ENCODE results near the gene ZNF776.
"Not testable (repeated sequence)": the region's sequence is repeated elsewhere in the genome, so short reads cannot be mapped to it uniquely, and the experiment has no call there.

Gene ZNF776

GRCh38 chr19:57796580-57796979 lies 50.0 kb downstream of the ZNF776 start:
- H2AFZ ChIP-seq (ENCODE audit: low read depth, low read length): not testable (repeated sequence)
- 92% methylated on average over 1 of the region's 1 CpG for WGBS

GRCh38 chr19:57800696-57801095 lies 54.1 kb downstream of the ZNF776 start:
- Histone ChIP-seq H3K23ac (ENCODE audit: low read length in 2 of 2) (no peak overlapping the region), H2AK5ac (ENCODE audit: low read length, severe bottlenecking) (no peak overlapping the region), H3K9me3 (ENCODE audit: control insufficient read depth, low read length) (no peaks in the 10 kb centered on the region), H2BK15ac (ENCODE audit: low read depth, poor library complexity, severe bottlenecking) (no peak overlapping the region), H2BK12ac (ENCODE audit: low read length in 2 of 2) (no peak overlapping the region), H3K79me1 (replicated peaks; ENCODE audit: low read length, poor library complexity, severe bottlenecking) (peaks cover 20% of the 10 kb centered on the region), H2BK5ac (ENCODE audit: low read depth, low read length, poor library complexity, severe bottlenecking) (no peak overlapping the region), H3K9ac (ENCODE audit: low read length) (no peak overlapping the region), H3K27ac (ENCODE audit: low read length, poor library complexity, severe bottlenecking) (no peak overlapping the region), H3K4me2 (ENCODE audit: low read length, poor library complexity, severe bottlenecking) (no peak overlapping the region), H3K14ac (ENCODE audit: low read length in 2 of 2) (no peak overlapping the region), H3K4ac (ENCODE audit: low read depth in 1 of 2, low read length in 2 of 2) (no peak overlapping the region), H4K8ac (ENCODE audit: low read length) (no peak overlapping the region), H4K91ac (ENCODE audit: low read length) (no peak overlapping the region), H3K4me1 (ENCODE audit: control insufficient read depth, insufficient read depth, low read depth, low read length) (peaks cover 6% of the 10 kb centered on the region), H3K18ac (ENCODE audit: low read depth in 1 of 2, low read length in 2 of 2) (no peak overlapping the region), H2AFZ (ENCODE audit: low read depth, low read length) (no peak overlapping the region), H3K27me3 (ENCODE audit: control insufficient read depth in 1 of 2, insufficient read depth in 1 of 2, low read length in 2 of 2) (no peaks in the 10 kb centered on the region), H2BK120ac (ENCODE audit: low read depth, low read length) (no peak overlapping the region), H3K4me3 (ENCODE audit: insufficient read depth in 1 of 2, low read depth in 1 of 2, low read length in 2 of 2) (no peak overlapping the region), H3K36me3 (ENCODE audit: control insufficient read depth in 1 of 2, insufficient read depth in 2 of 2, low read depth in 1 of 2, low read length in 2 of 2) (peaks cover 0 to 22% of the 10 kb centered on the region in 2 experiments)
- 81% methylated on average over 5 of the region's 5 CpGs for WGBS
- no peak for DNase-seq

More at GRCh38 chr19:57796580-57796979, 50.0 kb downstream of the ZNF776 start:
- not testable (repeated sequence) for H3K23ac ChIP-seq (ENCODE audit: low read length in 2 of 2); H2BK5ac ChIP-seq (ENCODE audit: low read depth, low read length, poor library complexity, severe bottlenecking); H2BK12ac ChIP-seq (ENCODE audit: low read length in 2 of 2); H4K91ac ChIP-seq (ENCODE audit: low read length); H3K18ac ChIP-seq (ENCODE audit: low read depth in 1 of 2, low read length in 2 of 2); H3K9ac ChIP-seq (ENCODE audit: low read length); H3K27me3 ChIP-seq (ENCODE audit: control insufficient read depth in 1 of 2, insufficient read depth in 1 of 2, low read length in 2 of 2); H2BK120ac ChIP-seq (ENCODE audit: low read depth, low read length); H3K14ac ChIP-seq (ENCODE audit: low read length in 2 of 2); H4K8ac ChIP-seq (ENCODE audit: low read length); H3K4ac ChIP-seq (ENCODE audit: low read depth in 1 of 2, low read length in 2 of 2); H3K4me1 ChIP-seq (ENCODE audit: control insufficient read depth, insufficient read depth, low read depth, low read length); DNase-seq; H2AK5ac ChIP-seq (ENCODE audit: low read length, severe bottlenecking); H3K27ac ChIP-seq (ENCODE audit: low read length, poor library complexity, severe bottlenecking); H3K4me2 ChIP-seq (ENCODE audit: low read length, poor library complexity, severe bottlenecking); H3K9me3 ChIP-seq (ENCODE audit: control insufficient read depth, low read length); H3K4me3 ChIP-seq (ENCODE audit: insufficient read depth in 1 of 2, low read depth in 1 of 2, low read length in 2 of 2); H2BK15ac ChIP-seq (ENCODE audit: low read depth, poor library complexity, severe bottlenecking)
- peaks cover 3 to 39% of the 10 kb centered on the region in 2 experiments for H3K36me3 ChIP-seq (ENCODE audit: control insufficient read depth in 1 of 2, insufficient read depth in 2 of 2, low read depth in 1 of 2, low read length in 2 of 2)
- H3K79me1 ChIP-seq (replicated peaks; ENCODE audit: low read length, poor library complexity, severe bottlenecking): peaks cover 28% of the 10 kb centered on the region

DNA sequence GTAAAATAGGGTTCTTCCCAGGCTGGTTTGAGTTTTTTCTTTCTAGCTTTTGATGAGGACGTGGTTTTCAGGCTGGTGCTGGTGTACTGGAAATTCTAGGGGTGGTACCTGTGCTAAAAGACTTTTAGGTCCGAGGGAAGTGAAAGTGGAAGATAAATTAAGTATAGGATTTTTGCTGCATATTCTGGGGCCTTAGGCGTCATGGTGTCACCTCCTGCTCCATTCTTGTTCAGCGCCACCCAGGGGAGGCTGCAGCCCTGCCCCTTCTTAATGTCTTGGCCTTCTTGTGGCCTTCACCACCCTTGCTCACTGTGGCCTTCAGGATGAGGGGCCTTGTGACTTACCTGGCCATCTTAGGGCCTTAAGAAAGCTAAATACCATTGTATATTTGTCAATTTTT lies 55.7 kb downstream of the ZNF776 start:
- H3K79me1 ChIP-seq (replicated peaks; ENCODE audit: low read length, poor library complexity, severe bottlenecking): peaks cover 22% of the 10 kb centered on the region
- no peak for DNase-seq
- no peak overlapping the region for H3K9ac ChIP-seq (ENCODE audit: low read length)
- 86% methylated on average over 4 of the region's 4 CpGs for WGBS
- H3K27me3 ChIP-seq (ENCODE audit: control insufficient read depth in 1 of 2, insufficient read depth in 1 of 2, low read length in 2 of 2): no peaks in the 10 kb centered on the region
- no peak overlapping the region for H2BK5ac ChIP-seq (ENCODE audit: low read depth, low read length, poor library complexity, severe bottlenecking)
- no peak overlapping the region for H4K91ac ChIP-seq (ENCODE audit: low read length)
- H3K4me1 ChIP-seq (ENCODE audit: control insufficient read depth, insufficient read depth, low read depth, low read length): peaks cover 9% of the 10 kb centered on the region
- no peak overlapping the region for H3K14ac ChIP-seq (ENCODE audit: low read length in 2 of 2)
- H3K36me3 ChIP-seq (ENCODE audit: control insufficient read depth in 1 of 2, insufficient read depth in 2 of 2, low read depth in 1 of 2, low read length in 2 of 2): peaks cover 11 to 13% of the 10 kb centered on the region in 2 experiments
- no peak overlapping the region for H2BK120ac ChIP-seq (ENCODE audit: low read depth, low read length)
- no peak overlapping the region for H3K4me2 ChIP-seq (ENCODE audit: low read length, poor library complexity, severe bottlenecking)
- peak overlapping the region; percentile 87 for H2AK5ac ChIP-seq (ENCODE audit: low read length, severe bottlenecking)
- peak overlapping the region; percentile 3 for H3K27ac ChIP-seq (ENCODE audit: low read length, poor library complexity, severe bottlenecking)
- H2BK15ac ChIP-seq (ENCODE audit: low read depth, poor library complexity, severe bottlenecking): no peak overlapping the region
- no peak overlapping the region for H3K4me3 ChIP-seq (ENCODE audit: insufficient read depth in 1 of 2, low read depth in 1 of 2, low read length in 2 of 2)
- H3K23ac ChIP-seq (ENCODE audit: low read length in 2 of 2): no peak overlapping the region
- no peak overlapping the region for H2BK12ac ChIP-seq (ENCODE audit: low read length in 2 of 2)
- no peaks in the 10 kb centered on the region for H3K9me3 ChIP-seq (ENCODE audit: control insufficient read depth, low read length)
- H3K4ac ChIP-seq (ENCODE audit: low read depth in 1 of 2, low read length in 2 of 2): no peak overlapping the region
- H3K18ac ChIP-seq (ENCODE audit: low read depth in 1 of 2, low read length in 2 of 2): no peak overlapping the region
- no peak overlapping the region for H2AFZ ChIP-seq (ENCODE audit: low read depth, low read length)
- peak overlapping the region; percentile 96 for H4K8ac ChIP-seq (ENCODE audit: low read length)

DNA sequence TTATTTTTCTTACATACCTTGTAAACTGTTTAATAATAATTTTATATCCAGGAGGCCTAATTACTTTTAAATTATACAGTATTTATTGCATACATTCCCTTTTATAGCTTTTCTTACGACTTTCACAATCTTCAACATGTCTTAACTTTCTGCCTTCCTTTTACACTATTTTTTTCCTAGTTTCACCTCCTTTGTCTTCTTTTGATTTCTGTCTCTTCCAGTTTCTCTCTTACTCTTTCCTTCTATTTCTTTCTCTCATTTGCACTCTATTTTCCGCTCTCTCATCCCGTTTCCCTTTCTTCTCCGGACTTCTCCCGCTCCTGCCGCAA lies 56.6 kb downstream of the ZNF776 start:
- peak overlapping the region; percentile 71 to 79 for H3K4me3 ChIP-seq (ENCODE audit: insufficient read depth in 1 of 2, low read depth in 1 of 2, low read length in 2 of 2)
- H2BK15ac ChIP-seq (ENCODE audit: low read depth, poor library complexity, severe bottlenecking): no peak overlapping the region
- peak overlapping the region; percentile 90 for H3K9ac ChIP-seq (ENCODE audit: low read length)
- H3K27ac ChIP-seq (ENCODE audit: low read length, poor library complexity, severe bottlenecking): peak overlapping the region; percentile 100
- H2BK120ac ChIP-seq (ENCODE audit: low read depth, low read length): peak overlapping the region; percentile 98
- 3% methylated on average over 6 of the region's 6 CpGs for WGBS
- peaks cover 15 to 21% of the 10 kb centered on the region in 2 experiments for H3K36me3 ChIP-seq (ENCODE audit: control insufficient read depth in 1 of 2, insufficient read depth in 2 of 2, low read depth in 1 of 2, low read length in 2 of 2)
- no peak for DNase-seq
- H4K8ac ChIP-seq (ENCODE audit: low read length): no peak overlapping the region
- peak overlapping the region; percentile 92 for H3K4me2 ChIP-seq (ENCODE audit: low read length, poor library complexity, severe bottlenecking)
- H3K4me1 ChIP-seq (ENCODE audit: control insufficient read depth, insufficient read depth, low read depth, low read length): peaks cover 9% of the 10 kb centered on the region
- no peak overlapping the region for H3K14ac ChIP-seq (ENCODE audit: low read length in 2 of 2)
- no peak overlapping the region for H3K18ac ChIP-seq (ENCODE audit: low read depth in 1 of 2, low read length in 2 of 2)
- H3K4ac ChIP-seq (ENCODE audit: low read depth in 1 of 2, low read length in 2 of 2): no peak overlapping the region
- H2BK5ac ChIP-seq (ENCODE audit: low read depth, low read length, poor library complexity, severe bottlenecking): peak overlapping the region; percentile 99
- no peak overlapping the region for H4K91ac ChIP-seq (ENCODE audit: low read length)
- no peaks in the 10 kb centered on the region for H3K9me3 ChIP-seq (ENCODE audit: control insufficient read depth, low read length)
- H3K23ac ChIP-seq (ENCODE audit: low read length in 2 of 2): no peak overlapping the region
- peaks cover 28% of the 10 kb centered on the region for H3K79me1 ChIP-seq (replicated peaks; ENCODE audit: low read length, poor library complexity, severe bottlenecking)
- H2AK5ac ChIP-seq (ENCODE audit: low read length, severe bottlenecking): no peak overlapping the region
- no peaks in the 10 kb centered on the region for H3K27me3 ChIP-seq (ENCODE audit: control insufficient read depth in 1 of 2, insufficient read depth in 1 of 2, low read length in 2 of 2)
- no peak overlapping the region for H2BK12ac ChIP-seq (ENCODE audit: low read length in 2 of 2)
- H2AFZ ChIP-seq (ENCODE audit: low read depth, low read length): no peak overlapping the region
